CD4-positive, alpha-beta T cell treated with Interleukin-1 beta for 1 hour (primary cell): Measurements from ENCODE around the gene HOXD8.

Source experiments
- DNase-seq, 2 donors: peaks; one replicate each; pipeline ENCODE4 v3.0.0-alpha.2; 2020 to 2022

Gene HOXD8

DNA sequence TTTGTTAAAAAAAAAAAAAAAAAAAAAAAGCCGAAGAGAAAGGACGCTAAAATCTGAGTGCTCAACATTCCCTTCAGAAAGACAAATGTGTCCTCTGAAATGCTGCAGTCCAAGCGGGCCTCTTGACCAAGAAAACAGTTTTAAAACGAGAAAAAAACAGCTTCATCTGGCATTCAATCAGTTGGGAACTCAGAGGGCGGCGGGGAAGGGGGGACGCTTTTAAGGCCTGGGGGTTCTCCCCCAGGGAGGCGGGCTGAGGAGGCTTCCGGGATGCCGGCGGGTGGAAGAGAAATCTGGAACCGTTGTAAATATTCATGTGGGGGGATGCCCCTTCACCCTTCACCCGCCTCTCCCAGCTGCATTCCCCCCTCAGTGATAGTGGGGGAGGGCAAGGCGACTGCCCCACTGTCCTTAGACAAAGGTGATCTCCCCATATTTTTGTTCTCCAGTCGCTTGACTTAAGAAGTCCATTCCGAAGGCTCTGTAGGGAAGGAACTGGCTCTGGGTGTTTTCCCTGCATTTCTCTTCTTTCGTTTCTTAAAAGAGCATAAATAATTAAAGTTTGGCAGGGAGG is 25.7 kb upstream of the HOXD8 start:
- no peak for DNase-seq

DNA sequence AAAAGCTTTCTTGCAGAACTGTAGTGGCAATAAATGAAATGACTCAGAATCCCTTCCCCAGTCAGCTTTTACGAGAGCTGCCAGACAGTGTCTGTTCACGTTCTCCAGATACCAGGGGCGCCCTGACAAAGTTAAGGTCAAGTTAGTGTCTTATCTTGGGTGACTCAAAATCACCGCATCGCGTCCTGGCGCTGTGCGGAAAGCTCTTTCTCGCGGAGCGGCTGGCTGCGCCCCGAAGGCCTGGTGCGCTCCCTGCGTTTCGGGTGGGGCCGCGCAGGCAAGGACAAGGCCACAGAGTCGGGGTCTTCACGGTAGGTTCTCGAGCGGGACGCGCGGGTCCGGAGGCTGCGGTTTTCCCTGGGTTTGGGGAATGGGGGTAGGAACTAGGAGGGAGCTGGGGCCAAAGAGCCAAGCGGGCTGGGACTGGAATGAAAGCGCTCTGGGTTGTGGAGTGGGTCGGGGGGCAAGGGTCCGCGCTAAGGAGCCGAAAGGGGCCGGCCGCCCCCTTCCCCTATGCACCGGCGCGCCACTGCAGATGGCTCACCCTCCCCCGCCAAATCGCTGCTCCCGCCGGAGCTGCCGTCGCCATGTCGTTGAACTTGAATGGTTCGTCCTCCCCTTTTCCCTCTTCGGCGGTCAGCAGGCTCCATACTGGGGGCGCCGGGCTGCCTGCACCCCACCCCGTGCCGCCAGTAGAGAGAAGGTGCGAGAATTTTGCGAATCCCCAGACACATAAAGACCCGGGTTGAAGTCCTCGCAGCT is 25.0 kb upstream of the HOXD8 start:
- DNase-seq: no peak

DNA sequence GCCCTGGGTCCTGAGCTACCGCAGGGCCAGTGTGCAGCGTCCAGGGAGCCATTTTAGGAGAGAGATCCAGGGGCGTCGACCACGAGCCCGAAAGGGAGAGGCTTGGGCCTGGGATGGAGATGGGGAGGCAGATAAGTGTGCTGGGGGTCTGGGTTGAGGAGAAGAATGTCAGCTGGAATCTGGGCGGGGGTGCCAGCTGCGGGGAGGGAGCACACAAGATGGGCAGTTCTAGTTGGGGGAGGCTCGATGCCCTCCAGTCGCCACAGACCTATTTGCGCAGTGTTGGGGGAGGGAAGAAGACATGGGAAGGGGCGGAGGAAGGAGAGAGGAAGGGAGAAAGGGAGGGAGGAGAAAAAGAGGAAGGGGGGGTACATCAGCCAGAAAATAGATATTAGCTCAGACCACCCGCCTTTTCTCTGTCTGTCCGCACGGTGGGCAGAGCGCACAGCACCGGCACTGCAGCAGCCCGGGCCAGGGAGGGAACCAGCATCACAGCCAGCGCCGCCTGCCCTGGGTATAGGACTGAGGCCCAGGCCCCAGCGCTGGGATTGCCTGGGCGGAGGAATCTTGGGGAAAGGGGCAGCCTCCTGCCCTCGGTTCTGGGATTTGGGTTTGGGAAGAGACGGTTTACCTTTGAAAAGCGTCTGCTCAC is 24.3 kb upstream of the HOXD8 start:
- DNase-seq: no peak

DNA sequence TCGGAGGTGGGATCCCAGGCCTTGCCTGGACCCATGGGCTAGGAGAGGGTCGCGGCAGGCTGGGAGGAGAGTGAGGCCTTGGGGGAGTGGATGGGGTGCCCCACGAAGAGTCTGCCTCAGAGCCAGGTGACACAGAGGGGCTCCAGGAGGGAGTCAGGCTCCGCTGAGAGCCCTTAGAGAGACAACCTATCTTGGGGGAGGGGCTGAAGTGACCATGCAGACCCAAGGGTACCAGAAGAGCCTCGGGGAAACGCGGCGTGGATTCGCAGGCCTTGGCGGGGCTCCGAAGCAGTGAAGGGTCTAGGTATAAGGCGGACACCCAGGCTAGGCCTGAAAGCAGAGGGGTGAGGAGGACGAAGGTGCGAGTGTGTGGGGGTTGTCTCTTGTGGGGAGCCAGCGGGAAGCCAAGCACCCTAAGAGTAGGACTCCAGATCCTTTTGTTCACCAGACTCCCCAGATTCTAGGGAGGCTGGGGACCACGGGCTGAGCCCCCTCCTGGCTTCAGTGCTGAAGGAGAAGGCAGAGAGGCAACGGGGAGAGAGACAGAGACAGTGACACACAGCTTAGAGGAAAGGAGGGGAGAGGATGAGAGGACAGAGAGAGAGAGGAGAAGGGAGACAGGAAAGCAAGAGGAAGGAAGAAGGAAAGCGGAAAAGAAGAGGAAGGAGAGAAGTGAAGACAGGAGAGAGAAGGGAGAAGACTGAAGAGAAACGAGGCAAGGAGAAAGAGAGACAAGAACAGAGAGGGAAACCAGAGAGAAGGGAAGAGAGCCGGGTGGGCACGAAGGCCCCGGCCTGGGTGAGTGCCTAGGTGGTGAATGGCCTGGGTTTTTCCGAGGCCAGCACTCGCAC is 23.6 kb upstream of the HOXD8 start:
- no peak for DNase-seq

DNA sequence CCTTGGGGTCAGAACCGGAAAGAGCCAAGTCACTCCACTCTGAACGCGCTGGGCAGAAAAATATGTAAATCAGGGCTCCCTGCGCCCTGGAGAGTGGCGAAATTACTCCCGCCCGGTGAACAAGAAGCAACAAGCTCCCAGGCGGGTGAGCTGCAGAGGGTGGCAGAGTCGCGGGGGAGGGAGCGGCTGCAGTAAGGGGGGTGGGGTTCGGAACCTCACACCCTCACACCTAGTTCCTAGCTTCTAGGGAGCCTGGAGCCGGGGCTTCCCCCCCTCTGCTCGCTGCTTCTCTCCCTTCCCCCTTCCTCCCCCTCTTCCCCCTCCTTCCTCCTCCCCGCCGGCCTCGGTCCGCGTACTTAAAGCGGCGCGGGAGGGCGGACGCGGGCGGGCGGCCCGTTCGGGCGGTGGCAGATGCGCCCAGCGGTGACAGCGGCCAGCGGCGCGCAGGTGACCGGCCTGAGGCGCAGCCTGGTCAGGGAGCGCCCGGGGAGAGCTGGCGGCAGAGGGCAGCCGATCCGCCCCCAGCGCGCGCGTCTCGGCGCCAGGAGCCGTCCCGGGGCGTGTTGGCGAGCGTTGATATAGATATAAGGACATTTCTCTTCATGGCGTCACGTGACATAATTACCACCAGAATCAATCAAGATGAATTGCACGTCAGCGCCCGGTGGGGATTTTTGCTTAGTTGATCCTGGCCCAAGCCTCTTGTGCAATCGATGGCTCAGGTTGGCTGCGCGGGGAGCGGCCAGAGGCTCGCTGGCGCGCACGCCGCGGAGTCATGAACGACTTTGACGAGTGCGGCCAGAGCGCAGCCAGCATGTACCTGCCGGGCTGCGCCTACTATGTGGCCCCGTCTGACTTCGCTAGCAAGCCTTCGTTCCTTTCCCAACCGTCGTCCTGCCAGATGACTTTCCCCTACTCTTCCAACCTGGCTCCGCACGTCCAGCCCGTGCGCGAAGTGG is 22.6 kb upstream of the HOXD8 start, which contains the start of gene HOXD11:
TSS of gene HOXD11 (plus strand) at position 700 of the 959 bp plus-strand sequence. CDS start at position 776, 76 bp downstream.
- DNase-seq: no peak

DNA sequence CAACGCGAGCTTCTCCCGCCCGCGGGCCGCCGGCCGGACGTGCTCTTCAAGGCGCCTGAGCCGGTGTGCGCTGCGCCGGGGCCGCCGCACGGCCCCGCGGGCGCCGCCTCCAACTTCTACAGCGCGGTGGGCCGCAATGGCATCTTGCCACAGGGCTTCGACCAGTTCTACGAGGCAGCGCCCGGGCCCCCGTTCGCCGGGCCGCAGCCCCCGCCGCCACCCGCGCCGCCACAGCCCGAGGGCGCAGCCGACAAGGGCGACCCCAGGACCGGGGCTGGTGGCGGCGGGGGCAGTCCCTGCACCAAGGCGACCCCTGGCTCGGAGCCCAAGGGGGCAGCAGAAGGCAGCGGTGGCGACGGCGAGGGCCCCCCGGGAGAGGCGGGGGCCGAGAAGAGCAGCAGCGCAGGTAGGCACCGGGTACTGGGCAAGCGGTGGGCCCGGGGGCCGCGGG is 21.7 kb upstream of the HOXD8 start:
- DNase-seq: no peak

DNA sequence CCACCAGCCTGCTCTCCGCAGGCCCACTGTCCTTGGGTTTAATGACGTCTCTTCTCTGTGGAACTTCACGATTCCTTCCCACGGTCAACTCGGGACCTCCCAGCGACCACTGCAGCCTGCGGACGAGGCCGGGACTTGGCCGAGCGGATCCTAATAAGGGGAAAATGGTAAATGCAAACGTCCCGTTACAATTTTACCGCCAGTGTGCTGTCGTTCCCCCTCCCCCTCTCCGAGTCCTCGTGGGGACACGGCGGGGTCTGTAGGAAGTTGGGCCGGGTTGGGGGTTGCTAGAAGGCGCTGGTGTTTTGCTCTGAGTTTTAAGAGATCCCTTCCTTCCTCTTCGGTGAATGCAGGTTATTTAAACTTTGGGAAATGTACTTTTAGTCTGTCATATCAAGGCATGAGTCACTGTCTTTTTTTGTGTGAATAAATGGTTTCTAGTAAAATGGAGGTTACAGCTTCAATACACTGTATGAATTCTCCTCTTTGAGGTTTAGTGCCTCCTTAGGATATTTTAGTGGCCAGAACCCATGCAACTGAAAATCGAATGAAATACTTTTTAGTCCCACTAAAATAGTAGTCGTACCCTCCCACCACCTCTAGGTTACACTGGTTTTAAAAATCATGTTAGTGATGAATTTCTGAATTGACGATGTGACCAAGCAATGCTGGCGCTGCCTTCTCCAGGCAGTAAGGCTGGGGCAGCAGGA is 20.2 kb upstream of the HOXD8 start:
- no peak for DNase-seq

DNA sequence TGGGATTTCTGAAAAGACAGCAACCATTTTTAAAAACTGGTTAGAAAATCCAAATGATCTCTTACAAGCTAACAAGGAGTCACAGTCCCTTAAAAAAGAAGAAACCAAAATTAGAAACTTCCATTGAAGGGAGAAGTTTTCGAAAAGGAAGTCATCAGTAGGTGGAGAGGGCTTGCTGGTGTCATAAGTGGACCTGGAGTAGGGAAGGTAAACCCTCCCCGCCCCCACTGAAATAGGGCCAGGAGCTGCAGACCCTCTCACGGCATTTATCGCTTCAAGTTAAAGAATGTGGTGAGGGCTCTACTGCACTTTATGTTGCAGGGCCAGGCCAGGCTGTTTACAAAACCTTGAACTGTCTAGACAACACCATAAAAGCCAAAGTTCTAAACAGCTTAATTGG is 19.6 kb upstream of the HOXD8 start:
- DNase-seq: no peak

DNA sequence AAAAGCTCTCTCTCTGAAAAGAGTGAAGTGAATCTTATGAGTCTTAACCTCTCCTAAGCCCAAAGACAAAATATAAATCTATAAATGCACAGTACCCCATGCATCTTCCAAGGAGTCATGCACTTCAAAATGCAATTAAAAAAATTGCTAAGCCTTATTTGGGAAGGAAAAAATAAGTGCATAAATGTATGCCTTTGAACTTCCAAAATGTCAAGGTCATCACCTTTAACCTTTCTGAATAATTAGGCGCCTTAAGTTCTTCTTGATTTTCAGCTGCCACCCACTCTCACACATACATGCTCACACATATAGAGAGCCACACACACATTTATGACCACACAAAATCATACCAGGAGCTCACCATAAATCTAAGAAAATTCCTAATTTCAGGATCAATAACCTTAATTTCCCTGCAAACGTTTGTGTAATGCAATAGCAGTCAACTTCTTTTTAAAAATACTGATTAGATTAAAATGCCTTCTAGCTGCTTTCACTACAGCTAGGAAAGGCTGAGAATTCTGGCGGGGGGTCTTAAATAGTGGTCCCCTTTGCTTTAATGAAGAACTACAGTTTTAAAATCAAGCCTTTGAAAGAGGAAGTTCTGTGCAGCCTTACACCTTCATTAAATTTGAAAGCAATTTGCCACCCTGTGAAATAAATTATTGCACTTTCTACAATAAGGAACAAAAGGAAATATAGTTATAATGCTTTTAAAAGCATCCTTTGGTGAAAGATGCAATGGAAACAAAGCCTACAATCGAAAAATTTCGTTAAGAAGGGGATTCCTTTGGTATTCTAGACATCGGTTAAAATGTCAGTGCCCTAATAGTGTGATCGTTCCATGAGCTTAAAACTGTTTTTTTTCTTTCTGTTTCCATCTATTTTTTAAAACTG is 18.8 kb upstream of the HOXD8 start:
- DNase-seq: no peak

DNA sequence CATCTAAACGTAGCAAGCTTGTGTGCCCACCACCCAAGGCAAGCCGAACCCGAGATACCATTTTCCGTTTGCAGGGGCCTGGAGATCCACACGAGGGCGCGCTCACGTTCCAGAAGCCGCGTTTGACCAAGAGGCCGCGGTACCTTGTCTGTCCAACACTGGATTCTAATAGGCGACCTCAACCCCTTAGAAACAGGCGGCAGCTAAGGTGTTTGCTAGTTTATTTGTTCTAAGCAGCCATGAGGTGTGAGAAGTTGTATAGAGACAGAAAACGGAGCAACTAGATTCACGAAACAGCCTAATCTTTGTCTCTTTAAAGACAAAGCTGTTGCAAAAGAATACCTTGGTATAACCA is 18.2 kb upstream of the HOXD8 start:
- no peak for DNase-seq

DNA sequence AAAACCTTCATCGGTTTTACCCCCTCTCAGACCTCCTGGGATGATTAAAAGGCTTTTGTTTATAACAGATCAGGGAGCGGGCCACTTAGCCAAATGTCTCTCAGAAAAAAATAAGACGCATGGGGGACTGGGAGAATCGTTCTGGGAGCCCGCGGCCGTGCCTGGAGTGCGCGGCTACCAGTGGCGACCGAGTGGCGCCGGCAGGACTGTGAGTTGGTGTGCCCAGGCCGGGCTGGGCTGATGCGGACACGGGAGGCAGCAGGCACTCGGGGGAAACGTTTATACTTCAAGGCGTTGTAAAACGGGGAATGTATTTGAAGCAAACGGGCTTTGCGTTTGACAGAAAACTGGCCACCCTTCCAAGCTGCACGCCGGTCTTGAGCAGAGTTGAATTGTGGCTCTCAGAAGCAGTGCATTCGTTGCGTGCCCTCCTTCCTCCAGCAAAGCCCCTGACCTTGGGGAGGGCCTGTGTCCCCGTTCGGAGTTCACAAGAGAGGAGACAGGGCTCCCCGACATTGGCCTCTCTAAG is 17.6 kb upstream of the HOXD8 start:
- DNase-seq: no peak

DNA sequence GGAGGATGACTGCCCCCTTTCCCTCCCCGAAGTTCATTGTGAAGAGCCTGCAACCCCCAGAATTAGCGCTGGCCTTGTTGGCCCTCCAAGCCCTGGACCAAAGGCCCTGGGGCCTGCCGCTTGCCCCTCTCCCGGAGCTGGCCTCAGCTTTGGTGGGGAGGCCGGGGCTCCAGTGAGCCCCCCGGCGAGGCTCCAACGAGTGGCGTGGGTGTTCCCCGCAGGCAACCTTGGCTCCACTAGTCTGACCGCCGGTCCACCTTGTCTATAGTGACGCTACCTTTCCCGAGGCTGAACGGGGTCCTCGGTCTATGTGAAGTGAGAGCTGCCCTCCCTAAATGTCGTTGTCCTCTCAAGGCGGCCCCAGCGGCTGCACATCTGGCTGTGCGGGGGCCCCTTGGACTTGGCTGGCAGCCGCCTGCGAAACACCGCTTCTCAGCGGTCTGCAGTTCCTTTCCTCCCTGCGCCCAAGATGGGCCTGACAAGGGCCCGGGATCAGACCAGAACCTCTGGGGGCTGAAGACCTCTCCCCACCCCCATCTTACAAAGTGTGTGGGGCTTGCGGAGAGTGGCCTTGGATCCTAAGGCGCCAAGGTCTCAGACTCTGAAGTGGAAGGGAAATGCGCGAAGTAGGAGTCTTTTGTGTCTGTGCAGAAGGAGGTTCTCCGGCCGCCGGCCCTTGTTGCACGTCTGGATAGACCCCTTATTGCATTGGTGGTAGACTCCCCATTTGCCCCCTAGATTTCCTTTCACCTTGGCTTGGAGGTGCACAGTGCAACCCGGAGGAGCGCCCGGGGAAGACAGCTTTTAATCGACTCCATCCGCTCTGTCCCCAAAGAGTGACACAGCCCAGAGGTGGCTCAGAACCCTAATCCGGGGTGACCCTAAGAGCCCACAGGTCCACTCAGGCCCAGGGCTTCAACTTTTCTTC is 16.9 kb upstream of the HOXD8 start:
- DNase-seq: no peak

DNA sequence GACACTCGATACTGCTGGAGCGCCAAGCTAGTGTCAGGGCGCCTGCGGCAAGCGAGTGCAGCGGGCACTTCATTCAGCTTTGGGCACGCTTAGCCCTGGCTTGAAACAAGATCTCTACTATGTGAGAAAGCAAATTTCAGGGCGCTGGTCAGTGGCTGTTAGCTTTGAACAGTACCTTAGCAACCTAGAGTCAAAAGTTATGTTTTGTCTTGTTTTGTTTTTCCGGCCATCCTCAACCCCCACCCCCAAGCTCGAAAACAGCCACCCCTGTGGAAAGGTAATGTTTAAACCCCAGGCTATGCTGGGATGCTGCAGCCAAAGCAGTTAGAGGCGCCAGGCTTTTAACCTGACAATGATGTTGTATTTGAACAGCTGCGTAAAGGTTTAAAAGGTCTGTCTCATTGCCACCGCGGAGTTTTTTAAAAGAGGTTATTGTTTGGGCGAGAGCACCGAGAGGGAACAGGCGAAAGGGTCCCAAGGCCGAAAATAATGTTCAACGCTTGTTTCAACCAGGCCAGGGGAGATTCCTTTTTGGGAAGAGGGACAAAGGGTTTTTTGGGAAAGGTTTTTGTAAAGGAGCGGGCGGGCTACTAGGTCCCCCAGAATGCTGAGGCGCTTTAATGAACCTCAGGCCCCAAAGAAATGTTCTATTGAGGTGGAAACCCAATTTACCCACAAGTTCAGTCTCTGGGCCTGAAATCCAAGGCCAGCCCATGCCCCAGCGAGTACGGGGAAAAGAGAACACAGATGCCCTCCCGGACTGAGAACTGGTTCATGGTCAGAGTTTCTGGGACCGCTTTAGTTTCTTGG is 15.2 kb upstream of the HOXD8 start:
- DNase-seq: no peak

DNA sequence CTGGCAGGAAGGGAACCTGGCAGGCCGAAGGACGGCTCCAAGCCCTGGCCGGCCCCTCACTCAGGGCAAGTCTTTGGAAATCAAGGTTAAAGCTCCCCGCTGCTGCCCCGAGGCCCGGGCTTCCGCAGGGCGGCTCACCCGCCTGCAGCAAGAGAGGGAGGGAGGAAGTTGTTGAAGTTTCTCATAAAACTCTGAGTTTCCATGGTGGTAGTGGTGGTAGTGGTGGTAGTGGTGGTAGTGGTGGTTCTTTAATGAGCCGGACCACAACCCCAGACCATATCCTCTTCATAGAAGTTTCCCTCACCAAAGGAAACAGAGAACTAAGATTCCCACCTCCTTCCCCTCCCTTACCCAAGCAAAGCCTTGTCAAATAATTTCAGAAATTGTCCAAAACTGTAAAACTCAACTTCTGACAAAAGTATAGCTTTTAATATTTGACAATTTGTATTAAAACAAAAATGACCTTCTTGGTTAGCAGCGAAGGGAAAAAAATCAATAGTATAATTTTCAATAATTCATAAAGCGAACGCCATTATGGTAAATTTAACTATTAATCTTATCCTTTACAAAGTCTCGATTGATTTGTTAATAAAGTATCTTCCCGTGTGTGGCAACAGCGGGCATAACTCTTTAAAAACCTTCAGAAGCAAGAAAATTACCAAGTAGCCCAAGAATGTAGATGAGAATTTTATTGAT is 14.4 kb upstream of the HOXD8 start:
- DNase-seq: no peak

DNA sequence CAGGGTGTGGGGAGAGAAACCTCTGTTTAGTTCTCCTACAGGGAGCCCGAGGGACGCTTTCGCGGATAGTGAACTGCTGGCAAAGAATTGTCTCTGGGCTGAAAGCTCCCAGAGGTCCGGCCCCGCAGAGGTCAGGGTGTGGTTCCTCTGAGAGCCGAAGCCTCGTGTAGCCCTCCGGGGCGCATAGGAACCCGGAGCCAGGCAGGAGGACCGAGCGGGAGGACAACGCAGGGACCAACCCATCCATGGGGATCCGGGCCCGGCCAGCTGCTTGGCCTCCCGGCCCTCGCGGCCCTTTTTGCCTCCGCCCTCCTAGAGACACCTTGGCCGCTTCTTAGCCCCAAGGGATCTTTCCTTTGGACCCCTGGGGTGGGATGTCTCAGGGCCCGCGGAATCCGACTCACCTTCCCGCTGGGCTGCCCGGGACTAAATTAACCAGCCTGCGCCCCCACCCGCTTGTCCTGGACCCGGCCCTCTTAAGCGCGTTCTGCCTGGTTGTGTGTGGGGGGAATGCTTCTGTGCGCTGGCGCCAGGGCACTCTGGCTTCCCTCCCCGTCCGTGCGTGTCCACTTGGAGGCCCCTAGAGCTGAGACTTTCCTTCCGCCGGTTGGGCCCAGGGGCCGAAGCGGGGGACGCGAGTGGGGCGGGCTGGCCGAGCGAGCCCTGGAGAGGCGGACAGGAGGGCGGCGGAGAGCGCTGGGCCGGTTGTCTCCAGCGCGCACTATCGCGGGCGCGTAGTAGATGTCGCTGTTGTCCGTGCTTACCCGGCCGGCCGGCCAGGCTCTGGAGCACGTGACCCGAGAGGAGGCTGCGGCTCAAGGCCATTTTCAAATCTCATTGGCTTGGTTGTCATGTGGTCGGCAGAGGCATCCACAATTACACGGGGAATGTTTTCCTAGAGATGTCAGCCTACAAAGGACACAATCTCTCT is 13.4 kb upstream of the HOXD8 start, which contains the start of gene HOXD10:
TSS of gene HOXD10 (plus strand) at position 896 of the 931 bp plus-strand sequence. CDS start 56 bp downstream, outside the sequence.
- DNase-seq: no peak
